ENCODE results near the gene MS4A3.

DNA sequence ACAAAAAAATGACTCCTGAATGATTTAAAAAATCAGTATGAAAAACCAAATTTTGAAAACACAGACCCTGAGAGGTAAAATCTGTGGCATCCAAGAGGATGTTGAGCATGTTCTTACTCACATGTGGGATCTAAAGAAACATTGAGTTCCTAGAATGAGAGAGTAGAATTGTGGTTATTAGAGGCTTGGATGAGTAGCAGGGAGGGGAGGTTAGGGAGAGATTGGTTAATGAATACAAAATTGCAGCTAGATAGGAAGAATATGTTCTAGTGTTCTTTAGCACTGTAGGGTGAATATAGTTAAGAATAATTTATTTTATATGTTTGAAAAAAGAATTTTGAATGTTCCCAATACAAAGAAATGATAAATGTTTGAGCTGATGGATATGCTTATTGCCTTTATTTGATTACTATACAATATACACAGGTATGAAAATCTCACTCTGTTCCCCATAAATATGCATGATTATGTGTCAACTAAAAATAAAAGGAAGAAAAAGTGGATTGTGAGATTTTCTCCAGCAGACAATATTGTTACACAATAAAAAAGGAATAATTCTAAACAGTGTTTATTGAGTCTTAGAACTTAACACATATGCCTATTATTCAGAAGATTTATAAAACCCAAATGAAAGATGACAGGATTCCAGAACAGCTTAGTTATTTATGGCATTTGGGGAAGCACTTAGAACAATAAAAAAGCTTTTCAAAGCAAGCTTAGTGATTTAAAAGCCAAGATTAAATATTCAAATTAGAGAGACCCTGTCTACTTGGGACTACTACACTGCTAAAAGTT, 60.7 kb downstream of the MS4A3 start:
- TF ChIP-seq, protein P1, sequence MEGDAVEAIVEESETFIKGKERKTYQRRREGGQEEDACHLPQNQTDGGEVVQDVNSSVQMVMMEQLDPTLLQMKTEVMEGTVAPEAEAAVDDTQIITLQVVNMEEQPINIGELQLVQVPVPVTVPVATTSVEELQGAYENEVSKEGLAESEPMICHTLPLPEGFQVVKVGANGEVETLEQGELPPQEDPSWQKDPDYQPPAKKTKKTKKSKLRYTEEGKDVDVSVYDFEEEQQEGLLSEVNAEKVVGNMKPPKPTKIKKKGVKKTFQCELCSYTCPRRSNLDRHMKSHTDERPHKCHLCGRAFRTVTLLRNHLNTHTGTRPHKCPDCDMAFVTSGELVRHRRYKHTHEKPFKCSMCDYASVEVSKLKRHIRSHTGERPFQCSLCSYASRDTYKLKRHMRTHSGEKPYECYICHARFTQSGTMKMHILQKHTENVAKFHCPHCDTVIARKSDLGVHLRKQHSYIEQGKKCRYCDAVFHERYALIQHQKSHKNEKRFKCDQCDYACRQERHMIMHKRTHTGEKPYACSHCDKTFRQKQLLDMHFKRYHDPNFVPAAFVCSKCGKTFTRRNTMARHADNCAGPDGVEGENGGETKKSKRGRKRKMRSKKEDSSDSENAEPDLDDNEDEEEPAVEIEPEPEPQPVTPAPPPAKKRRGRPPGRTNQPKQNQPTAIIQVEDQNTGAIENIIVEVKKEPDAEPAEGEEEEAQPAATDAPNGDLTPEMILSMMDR (conservative IDR thresholded peaks at IDR 0.05; ENCODE audit: low read depth in 2 of 2) = no peak
- TF ChIP-seq, protein P2, sequence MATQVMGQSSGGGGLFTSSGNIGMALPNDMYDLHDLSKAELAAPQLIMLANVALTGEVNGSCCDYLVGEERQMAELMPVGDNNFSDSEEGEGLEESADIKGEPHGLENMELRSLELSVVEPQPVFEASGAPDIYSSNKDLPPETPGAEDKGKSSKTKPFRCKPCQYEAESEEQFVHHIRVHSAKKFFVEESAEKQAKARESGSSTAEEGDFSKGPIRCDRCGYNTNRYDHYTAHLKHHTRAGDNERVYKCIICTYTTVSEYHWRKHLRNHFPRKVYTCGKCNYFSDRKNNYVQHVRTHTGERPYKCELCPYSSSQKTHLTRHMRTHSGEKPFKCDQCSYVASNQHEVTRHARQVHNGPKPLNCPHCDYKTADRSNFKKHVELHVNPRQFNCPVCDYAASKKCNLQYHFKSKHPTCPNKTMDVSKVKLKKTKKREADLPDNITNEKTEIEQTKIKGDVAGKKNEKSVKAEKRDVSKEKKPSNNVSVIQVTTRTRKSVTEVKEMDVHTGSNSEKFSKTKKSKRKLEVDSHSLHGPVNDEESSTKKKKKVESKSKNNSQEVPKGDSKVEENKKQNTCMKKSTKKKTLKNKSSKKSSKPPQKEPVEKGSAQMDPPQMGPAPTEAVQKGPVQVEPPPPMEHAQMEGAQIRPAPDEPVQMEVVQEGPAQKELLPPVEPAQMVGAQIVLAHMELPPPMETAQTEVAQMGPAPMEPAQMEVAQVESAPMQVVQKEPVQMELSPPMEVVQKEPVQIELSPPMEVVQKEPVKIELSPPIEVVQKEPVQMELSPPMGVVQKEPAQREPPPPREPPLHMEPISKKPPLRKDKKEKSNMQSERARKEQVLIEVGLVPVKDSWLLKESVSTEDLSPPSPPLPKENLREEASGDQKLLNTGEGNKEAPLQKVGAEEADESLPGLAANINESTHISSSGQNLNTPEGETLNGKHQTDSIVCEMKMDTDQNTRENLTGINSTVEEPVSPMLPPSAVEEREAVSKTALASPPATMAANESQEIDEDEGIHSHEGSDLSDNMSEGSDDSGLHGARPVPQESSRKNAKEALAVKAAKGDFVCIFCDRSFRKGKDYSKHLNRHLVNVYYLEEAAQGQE (IDR thresholded peaks at IDR 0.05; ENCODE audit: unreplicated experiment) = no peak
- TF ChIP-seq POLR2AphosphoS5 (IDR thresholded peaks at IDR 0.05; ENCODE audit: low read depth) = no peak
- no peak for TF ChIP-seq EZH2phosphoT487 (IDR thresholded peaks at IDR 0.05; ENCODE audit: unreplicated experiment)
- TF ChIP-seq CREB1 (CRISPR knock-in tag; IDR thresholded peaks at IDR 0.05; ENCODE audit: low read depth) = no peak
- no peak for TF ChIP-seq ZNF114 (CRISPR knock-in tag; IDR thresholded peaks at IDR 0.05)
- TF ChIP-seq EZH2 (IDR thresholded peaks at IDR 0.05; ENCODE audit: low read depth, unreplicated experiment) = no peak
- TF ChIP-seq, protein P3, sequence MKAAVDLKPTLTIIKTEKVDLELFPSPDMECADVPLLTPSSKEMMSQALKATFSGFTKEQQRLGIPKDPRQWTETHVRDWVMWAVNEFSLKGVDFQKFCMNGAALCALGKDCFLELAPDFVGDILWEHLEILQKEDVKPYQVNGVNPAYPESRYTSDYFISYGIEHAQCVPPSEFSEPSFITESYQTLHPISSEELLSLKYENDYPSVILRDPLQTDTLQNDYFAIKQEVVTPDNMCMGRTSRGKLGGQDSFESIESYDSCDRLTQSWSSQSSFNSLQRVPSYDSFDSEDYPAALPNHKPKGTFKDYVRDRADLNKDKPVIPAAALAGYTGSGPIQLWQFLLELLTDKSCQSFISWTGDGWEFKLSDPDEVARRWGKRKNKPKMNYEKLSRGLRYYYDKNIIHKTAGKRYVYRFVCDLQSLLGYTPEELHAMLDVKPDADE (IDR thresholded peaks at IDR 0.05) = no peak
- TF ChIP-seq JUNB (IDR thresholded peaks at IDR 0.05; ENCODE audit: unreplicated experiment) = no peak
- TF ChIP-seq NANOG (IDR thresholded peaks at IDR 0.05; ENCODE audit: borderline replicate concordance) = no peak
- TF ChIP-seq ZNF331 (CRISPR knock-in tag; IDR thresholded peaks at IDR 0.05; ENCODE audit: low read depth) = no peak
- no peak for TF ChIP-seq STAT1 (IDR thresholded peaks at IDR 0.05; ENCODE audit: unreplicated experiment)

Measured in GM23338 (cell line).